HCT116 (cell line): ENCODE data around the gene NDUFA9. TPM values are rescaled to one million over a fixed set of nuclear protein-coding genes. Genes with fewer than 3 reads are reported as not detected.

Experiments used
- ATAC-seq: fragments of 200-7000 bp; cut with Tn5 transposase; 2 replicates; pipeline ENCODE4 v1.9.1; 2020; ENCODE audit warnings: mild to moderate bottlenecking, moderate library complexity
- BruUV-seq: library from RNA; stranded (reverse); fragments of 400-500 nt; replicated peaks from 2 replicates; lab custom pipeline; 2021; lab: Mats Ljungman, UMichigan
- CTCF ChIA-PET: fragments of 300-600 bp; sonication (Branson Sonifier 250); formaldehyde crosslinking; loops from one replicate; lab custom pipeline; 2021; ENCODE audit warnings: antibody characterized with exemption; lab: Charles Lee
- POLR2A ChIA-PET: fragments of 300-600, 350-600 bp; sonication (Branson Sonifier 250); formaldehyde crosslinking; loops from one replicate; lab custom pipeline; 2021; ENCODE audit warnings: antibody characterized with exemption; lab: Charles Lee
- RAD21 ChIA-PET, 2 experiments: fragments of 300-600 bp; sonication (Branson Sonifier 250); formaldehyde crosslinking; loops; one replicate each; lab custom pipeline; 2023; ENCODE audit warnings: low total read pairs in 2 of 2; ENCODE audit not compliant: uncharacterized antibody in 2 of 2, unreplicated experiment in 2 of 2, low non-redundant PET in 1 of 2; lab: Charles Lee
- DNase-seq: peaks from one replicate; pipeline ENCODE4 v3.0.0-alpha.2; 2010; ENCODE audit warnings: low read depth, low spot score
- H2AFZ ChIP-seq: fragments of 200-600 bp; shearing (Covaris generic), sonication (generic); 2 replicates; pipeline ENCODE4 v1.6.1; 2017; ENCODE audit warnings: low read depth, mixed run types, mixed read lengths, antibody characterized with exemption, low read length; ENCODE audit not compliant: poor library complexity, severe bottlenecking
- H3K27ac ChIP-seq: 2 replicates; pipeline ENCODE4 v1.5.1; 2012; ENCODE audit warnings: low read depth, low read length
- H3K27me3 ChIP-seq: fragments of 200-600 bp; sonication (generic); 2 replicates; pipeline ENCODE4 v1.6.1; 2016; ENCODE audit warnings: mixed run types, low read length, mixed read lengths; ENCODE audit not compliant: insufficient read depth
- H3K36me3 ChIP-seq, 2 experiments: fragments of 200-500 bp in 1 of 2; fragments of 200-600 bp in 1 of 2; sonication (Bioruptor generic) in 1 of 2; sonication (generic) in 1 of 2; 2 replicates each; pipeline versions ENCODE4 v1.5.1 to v1.6.1; 2014 to 2016; ENCODE audit warnings: low read length in 2 of 2, inconsistent platforms in 1 of 2, mixed read lengths in 1 of 2, mixed run types in 1 of 2; ENCODE audit not compliant: insufficient read depth in 2 of 2, control insufficient read depth in 1 of 2
- H3K4me1 ChIP-seq, 2 experiments: fragments of 200-600 bp in 1 of 2; sonication (generic) in 1 of 2; 2 replicates each; pipeline versions ENCODE4 v1.5.1 to v1.6.1; 2012 to 2017; ENCODE audit warnings: low read length in 2 of 2, inconsistent platforms in 1 of 2, mild to moderate bottlenecking in 1 of 2, mixed read lengths in 1 of 2, mixed run types in 1 of 2, moderate library complexity in 1 of 2; ENCODE audit not compliant: insufficient read depth in 2 of 2, control insufficient read depth in 1 of 2
- H3K4me2 ChIP-seq: fragments of 200-600 bp; sonication (generic); 2 replicates; pipeline ENCODE4 v1.6.1; 2017; ENCODE audit warnings: mixed run types, low read length, mixed read lengths
- H3K4me3 ChIP-seq, 2 experiments: fragments of 200-600 bp in 1 of 2; sonication (generic) in 1 of 2; replicated peaks in 1 of 2; 2 replicates each; pipeline ENCODE4 v1.5.1; 2011 to 2016; ENCODE audit warnings: low read length in 2 of 2, control low read depth in 1 of 2, low read depth in 1 of 2, mild to moderate bottlenecking in 1 of 2, mixed read lengths in 1 of 2, mixed run types in 1 of 2
- H3K79me2 ChIP-seq: fragments of 200-600 bp; sonication (generic); 2 replicates; pipeline ENCODE4 v1.6.1; 2017; ENCODE audit warnings: mild to moderate bottlenecking, mixed run types, low read length, moderate library complexity, mixed read lengths; ENCODE audit not compliant: insufficient read depth
- H3K9ac ChIP-seq: fragments of 200-600 bp; sonication (generic); 2 replicates; pipeline ENCODE4 v1.6.1; 2016; ENCODE audit warnings: low read length, mixed read lengths
- H3K9me2 ChIP-seq: fragments of 200-600 bp; sonication (generic), shearing (Covaris generic); 2 replicates; pipeline ENCODE4 v1.6.1; 2017; ENCODE audit warnings: mixed run types, mild to moderate bottlenecking, moderate library complexity; ENCODE audit not compliant: insufficient read depth
- H3K9me3 ChIP-seq, 2 experiments: fragments of 200-500 bp in 1 of 2; fragments of 200-600 bp in 1 of 2; sonication (Bioruptor generic) in 1 of 2; sonication (generic) in 1 of 2; 2 replicates each; pipeline ENCODE4 v1.6.1; 2014 to 2017; ENCODE audit warnings: low read length in 2 of 2, mixed read lengths in 2 of 2, inconsistent platforms in 1 of 2, low read depth in 1 of 2, mild to moderate bottlenecking in 1 of 2, mixed run types in 1 of 2, moderate library complexity in 1 of 2; ENCODE audit not compliant: control insufficient read depth in 1 of 2, insufficient read depth in 1 of 2
- H4K20me1 ChIP-seq: fragments of 200-600 bp; sonication (generic), shearing (Covaris generic); 2 replicates; pipeline ENCODE4 v1.6.1; 2017; ENCODE audit warnings: mixed run types, mild to moderate bottlenecking, moderate library complexity; ENCODE audit not compliant: insufficient read depth
- ATF3 ChIP-seq: IDR thresholded peaks from 2 replicates; pipeline ENCODE4 v1.6.1; 2012
- CBX3 ChIP-seq: IDR thresholded peaks from 2 replicates; pipeline ENCODE4 v1.6.1; 2012; ENCODE audit warnings: low read depth
- CEBPB ChIP-seq: IDR thresholded peaks from 2 replicates; pipeline ENCODE4 v1.6.1; 2012; ENCODE audit warnings: low read depth
- EGR1 ChIP-seq: IDR thresholded peaks from 2 replicates; pipeline ENCODE4 v1.6.1; 2012; ENCODE audit warnings: low read depth
- EZH2 ChIP-seq: fragments of 200-600 bp; sonication (generic); IDR thresholded peaks from 2 replicates; pipeline ENCODE4 v1.6.1; 2017; ENCODE audit warnings: antibody characterized with exemption, mixed run types
- EZH2phosphoT487 ChIP-seq: fragments of 200-600 bp; IDR thresholded peaks from 2 replicates; pipeline ENCODE4 v1.6.1; 2018; ENCODE audit warnings: antibody characterized with exemption, borderline replicate concordance
- FOSL1 ChIP-seq: IDR thresholded peaks from 2 replicates; pipeline ENCODE4 v1.6.1; 2012; ENCODE audit warnings: low read depth
- POLR2A ChIP-seq: IDR thresholded peaks from 2 replicates; pipeline ENCODE4 v1.7.0; 2011; ENCODE audit warnings: borderline replicate concordance; ENCODE audit not compliant: insufficient read depth, insufficient read length; ENCODE audit errors: extremely low read depth
- REST ChIP-seq: IDR thresholded peaks from 2 replicates; pipeline ENCODE4 v1.6.1; 2012; ENCODE audit warnings: low read depth
- SIN3A ChIP-seq: IDR thresholded peaks from 2 replicates; pipeline ENCODE4 v1.6.1; 2012; ENCODE audit warnings: low read depth
- SP1 ChIP-seq: IDR thresholded peaks from 2 replicates; pipeline ENCODE4 v1.6.1; 2012; ENCODE audit warnings: low read depth
- TCF7L2 ChIP-seq: IDR thresholded peaks from 2 replicates; pipeline ENCODE4 v1.7.0; 2011; ENCODE audit warnings: borderline replicate concordance, inconsistent platforms; ENCODE audit not compliant: insufficient read depth, insufficient read length; ENCODE audit errors: extremely low read depth
- YY1 ChIP-seq: IDR thresholded peaks from 2 replicates; pipeline ENCODE4 v1.6.1; 2011; ENCODE audit warnings: low read length, low read depth, moderate library complexity, mild to moderate bottlenecking; ENCODE audit not compliant: insufficient replicate concordance; ENCODE audit errors: extremely low read depth
- ZBTB33 ChIP-seq: IDR thresholded peaks from 2 replicates; pipeline ENCODE4 v1.6.1; 2011; ENCODE audit warnings: mild to moderate bottlenecking, low read length, moderate library complexity; ENCODE audit not compliant: insufficient replicate concordance; ENCODE audit errors: extremely low read depth
- ZFX ChIP-seq: fragments of 450-650 bp; IDR thresholded peaks from 2 replicates; pipeline ENCODE4 v1.6.1; 2017
- intact Hi-C: fragments of 100-400 bp; cut with micrococcal nuclease; formaldehyde crosslinking; loops from 2 replicates; pipeline ENCODE4 v1.10.0; 2022
- total RNA-seq: library from RNA; stranded (reverse); gene quantifications from one replicate; pipeline ENCODE4 v1.2.1, GENCODE V29; 2021; ENCODE audit not compliant: unreplicated experiment

NDUFA9 gene
- total RNA-seq, 1 experiment from 2014 or later: 95.4 TPM

- ATAC-seq (no peak), DNase-seq (no peak)
- Histone ChIP-seq H3K4me3 (peak overlapping the region; percentile 94 to 97), H3K27ac (peak overlapping the region; percentile 77), H3K9me3 (no peaks in the 10 kb centered on the region), H3K27me3 (no peaks in the 10 kb centered on the region), H3K9me2 (no peaks in the 10 kb centered on the region), H3K9ac (peak overlapping the region; percentile 72), H4K20me1 (no peaks in the 10 kb centered on the region; the same call in 1 of the 2 replicates), H3K36me3 (no peaks in the 10 kb centered on the region), H2AFZ (peak overlapping the region; percentile 24), H3K4me2 (peak overlapping the region; percentile 78), H3K79me2 (peaks cover 41% of the 10 kb centered on the region), H3K4me1 (peaks cover 10 to 19% of the 10 kb centered on the region in 2 experiments)
- intact Hi-C loops: loop anchor here (2.0 kb wide), 1 partner anchor 43 kb away; no protein-coding TSS in a partner anchor
- ChIA-PET CTCF (interaction anchor here (0.9 to 1.4 kb wide), 2 partner anchors 110 to 210 kb away, joined by 3 to 5 read pairs; no protein-coding TSS in a partner anchor), RAD21 (no interaction called here), POLR2A (interaction anchor here (0.7 kb wide), 1 partner anchor 9 kb away, joined by 3 read pairs; no protein-coding TSS in a partner anchor)
- no TSS peak for BruUV-seq
- TF ChIP-seq ATF3: no peak
- no peak for TF ChIP-seq POLR2A
- TF ChIP-seq ZFX: no peak
- no peak for TF ChIP-seq EZH2phosphoT487
Measured at GRCh38 chr12:4648104-4648500, 812 bp upstream of the NDUFA9 start.

- Histone ChIP-seq H3K9me2 (no peaks in the 10 kb centered on the region), H3K27ac (peak overlapping the region; percentile 77), H3K4me3 (peak overlapping the region; percentile 94 to 97), H4K20me1 (no peaks in the 10 kb centered on the region; the same call in 1 of the 2 replicates), H3K9me3 (no peaks in the 10 kb centered on the region), H3K36me3 (no peaks in the 10 kb centered on the region; a peak in 1 of 4 replicates), H3K4me2 (peak overlapping the region; percentile 78), H3K9ac (peak overlapping the region; percentile 72), H3K79me2 (peaks cover 52% of the 10 kb centered on the region), H3K27me3 (no peaks in the 10 kb centered on the region), H3K4me1 (peaks cover 10 to 19% of the 10 kb centered on the region in 2 experiments), H2AFZ (peak overlapping the region; percentile 82)
- POLR2A ChIA-PET: no interaction called here
- CTCF ChIA-PET: interaction anchor here (0.9 to 1.4 kb wide), 2 partner anchors 109 to 208 kb away, joined by 3 to 5 read pairs; no protein-coding TSS in a partner anchor
- no TSS peak for BruUV-seq
- DNase-seq (no peak), ATAC-seq (no peak)
- RAD21 ChIA-PET: no interaction called here
- intact Hi-C loops: loop anchor here (2.0 kb wide), 1 partner anchor 45 kb away; no protein-coding TSS in a partner anchor
- no peak for TF ChIP-seq ATF3
- TF ChIP-seq CBX3: no peak
- no peak for TF ChIP-seq YY1
- no peak for TF ChIP-seq SIN3A
- TF ChIP-seq ZBTB33: no peak
- no peak for TF ChIP-seq FOSL1
- no peak for TF ChIP-seq EZH2
- no peak for TF ChIP-seq TCF7L2
- no peak for TF ChIP-seq CEBPB
- TF ChIP-seq REST: no peak
- TF ChIP-seq ZFX: no peak
- no peak for TF ChIP-seq SP1
- no peak for TF ChIP-seq EGR1
Measured at GRCh38 chr12:4649358-4649661, 396 bp downstream of the NDUFA9 start.
